HG03103 (cell line): Measurements from ENCODE around the gene DIAPH3.

Source experiments
- ATAC-seq: cut with Tn5 transposase; IDR thresholded peaks from one replicate; pipeline ENCODE4 v1.9.1; 2021; ENCODE audit warnings: low read depth; ENCODE audit not compliant: unreplicated experiment

The DIAPH3 gene

DNA sequence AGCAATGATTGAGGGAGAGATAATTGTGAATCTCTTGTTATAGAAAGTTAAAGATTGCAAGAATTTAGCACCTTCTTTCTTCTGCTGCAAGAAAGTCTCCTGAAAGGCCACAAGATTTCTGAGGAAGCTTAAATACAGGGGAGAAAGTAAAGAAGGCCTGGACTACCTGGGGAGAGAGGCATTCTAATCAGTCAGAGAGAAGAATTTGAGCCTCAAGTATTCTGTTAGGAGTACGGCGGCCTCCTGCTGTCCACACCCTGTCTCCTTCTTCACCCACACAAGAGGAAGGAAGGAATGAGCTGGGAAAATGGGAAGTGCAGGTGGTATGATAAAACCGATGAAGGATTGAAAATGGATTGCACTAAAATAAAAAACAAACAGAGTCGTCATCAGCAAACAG lies 474.7 kb downstream of the DIAPH3 start:
- ATAC-seq = no peak

- ATAC-seq = no peak
Measured at GRCh38 chr13:59686798-59687394, 476.8 kb downstream of the DIAPH3 start.

DNA sequence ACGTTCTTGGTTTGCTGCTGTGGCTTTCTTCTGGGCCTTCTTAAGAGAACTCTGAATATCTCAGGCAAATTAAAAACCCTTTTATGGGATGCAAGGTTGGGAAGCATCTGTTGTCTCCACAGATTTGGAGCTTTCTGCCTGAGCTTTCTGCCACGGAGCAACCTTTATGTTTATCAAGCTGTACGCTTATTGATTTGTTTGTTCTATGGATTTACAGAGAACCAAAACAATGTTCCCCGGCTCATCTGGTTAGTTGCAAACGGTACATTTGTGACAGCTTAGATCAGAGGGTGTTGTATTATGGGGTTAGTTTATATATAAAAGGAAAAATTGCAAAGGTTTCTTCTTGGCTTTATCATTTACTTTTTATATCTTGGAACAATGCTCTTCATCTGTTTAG lies 479.6 kb downstream of the DIAPH3 start:
- ATAC-seq = no peak

GRCh38 chr13:59681636-59682311 lies 482.0 kb downstream of the DIAPH3 start:
- ATAC-seq = no peak

DNA sequence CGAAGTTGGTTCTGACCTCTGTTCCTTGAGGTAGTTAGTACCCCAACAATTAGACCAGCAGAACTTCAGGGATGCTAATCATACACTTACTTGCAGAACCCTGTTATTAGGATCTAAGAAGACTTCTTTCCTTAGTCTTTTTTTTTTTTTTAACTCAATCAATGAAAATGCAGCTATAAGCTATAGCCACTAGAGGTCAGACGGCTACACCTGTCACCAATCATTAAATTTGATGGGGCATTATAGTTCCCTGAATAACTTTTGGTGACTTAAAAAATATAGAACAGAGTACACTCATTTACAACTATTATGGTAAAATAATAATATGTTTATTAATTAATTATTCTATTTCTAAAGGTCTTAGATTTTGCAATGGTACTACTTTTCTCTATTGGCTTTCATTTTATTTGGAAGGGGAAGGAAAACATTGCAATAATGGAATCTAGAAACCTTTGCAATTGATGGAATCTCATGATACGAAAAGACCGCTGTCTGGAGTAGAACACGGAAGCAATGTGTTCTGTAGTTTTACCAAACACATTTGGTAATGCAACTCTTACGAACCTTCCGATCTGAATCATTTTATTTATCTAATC lies 483.2 kb downstream of the DIAPH3 start:
- peak; percentile 52 for ATAC-seq

DNA sequence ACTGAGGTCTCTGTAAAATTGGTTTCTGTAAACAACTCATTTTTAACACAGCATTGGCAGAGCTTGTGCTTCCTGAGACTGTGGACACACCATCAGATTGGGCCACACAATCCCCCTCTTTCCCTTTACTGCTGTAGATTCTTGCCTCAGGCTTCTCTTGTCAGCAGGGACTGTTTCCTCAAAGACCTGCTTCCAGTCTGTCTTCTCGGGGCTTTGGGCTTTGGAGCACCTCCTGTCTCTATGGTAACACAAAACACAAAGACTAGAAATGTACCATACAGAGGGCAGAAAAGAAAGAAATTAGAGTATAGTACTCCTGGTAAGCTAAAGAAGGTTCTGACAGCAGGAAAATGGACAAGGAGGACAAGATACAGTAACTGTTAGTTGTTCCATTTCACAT lies 484.5 kb downstream of the DIAPH3 start:
- ATAC-seq = no peak

DNA sequence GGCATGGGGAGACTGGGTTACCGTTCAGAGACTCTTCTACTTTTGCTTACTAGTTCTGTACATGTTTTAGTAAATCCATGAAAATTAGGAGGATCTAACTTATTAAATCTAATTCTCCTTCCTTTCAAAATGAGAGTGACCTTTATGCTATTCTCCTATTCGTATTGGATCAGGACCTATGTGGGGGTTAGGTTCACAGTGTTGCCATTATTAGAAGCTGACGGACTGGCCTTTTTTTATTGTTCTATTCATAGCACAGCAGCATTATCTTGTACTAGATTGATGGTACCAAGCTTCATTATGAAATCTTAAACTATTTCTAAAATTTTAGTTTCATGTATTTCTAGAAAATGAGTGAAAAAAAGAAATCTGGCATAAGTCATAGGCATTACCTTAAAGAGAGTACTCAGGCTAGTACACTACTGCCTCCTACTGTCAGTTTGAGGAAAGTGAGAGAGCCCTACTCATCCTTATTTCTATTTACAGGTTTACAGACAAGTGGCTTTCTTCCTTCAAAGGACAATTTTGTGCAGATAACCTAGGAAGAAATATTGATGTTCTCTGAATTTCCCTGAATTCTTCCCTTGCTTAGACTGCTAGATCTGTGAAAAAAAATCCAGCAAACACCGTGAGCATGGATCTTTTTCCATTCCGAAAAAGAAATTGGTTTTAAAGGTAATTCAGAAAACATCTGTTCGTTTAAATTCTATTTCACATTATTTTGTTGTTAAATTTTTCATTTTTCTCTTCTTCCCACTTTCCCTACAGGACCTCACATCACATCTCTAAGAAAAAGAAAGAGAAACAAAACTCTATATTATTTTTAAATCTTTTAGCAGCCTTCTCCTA lies 485.5 kb downstream of the DIAPH3 start:
- ATAC-seq = peak; percentile 57

GRCh38 chr13:59677430-59677829 lies 486.3 kb downstream of the DIAPH3 start:
- ATAC-seq = no peak

DNA sequence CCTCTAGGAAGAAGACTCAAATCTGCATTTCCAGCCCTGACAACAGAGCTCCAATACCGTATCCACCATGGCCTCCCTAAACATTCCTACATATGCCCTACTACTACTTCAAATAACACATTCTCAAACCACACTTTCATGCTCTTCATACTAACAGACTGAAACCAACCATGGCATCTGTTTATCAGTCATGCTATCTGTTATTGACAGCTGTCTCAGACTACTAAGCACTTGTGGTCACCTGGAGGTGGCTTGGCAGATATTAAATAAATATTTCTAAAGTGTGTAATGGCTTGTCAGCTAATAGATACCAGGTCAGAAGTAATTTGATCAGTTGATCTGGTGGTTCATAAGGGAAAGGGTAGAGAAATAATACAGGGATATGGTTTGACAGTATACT lies 489.1 kb downstream of the DIAPH3 start:
- ATAC-seq = no peak

DNA sequence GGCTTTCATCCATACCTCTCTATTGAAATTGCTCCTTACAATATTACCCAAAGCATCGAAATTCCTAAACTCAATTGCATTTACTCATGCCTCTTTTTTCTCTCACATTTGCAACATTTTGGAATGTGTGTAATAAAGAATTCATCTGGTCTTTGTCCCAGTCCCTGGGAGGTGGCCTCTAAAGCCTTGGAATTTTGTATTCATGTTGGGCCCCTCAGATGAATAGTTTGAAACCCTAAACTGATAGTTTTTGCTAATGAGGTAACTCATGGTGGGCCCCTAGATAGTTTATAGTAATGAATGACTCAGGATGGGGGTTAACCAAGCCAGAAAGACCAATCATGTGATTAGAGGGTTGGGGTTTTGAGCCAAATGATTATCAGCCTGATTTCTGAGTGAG lies 490.4 kb downstream of the DIAPH3 start:
- no peak for ATAC-seq

DNA sequence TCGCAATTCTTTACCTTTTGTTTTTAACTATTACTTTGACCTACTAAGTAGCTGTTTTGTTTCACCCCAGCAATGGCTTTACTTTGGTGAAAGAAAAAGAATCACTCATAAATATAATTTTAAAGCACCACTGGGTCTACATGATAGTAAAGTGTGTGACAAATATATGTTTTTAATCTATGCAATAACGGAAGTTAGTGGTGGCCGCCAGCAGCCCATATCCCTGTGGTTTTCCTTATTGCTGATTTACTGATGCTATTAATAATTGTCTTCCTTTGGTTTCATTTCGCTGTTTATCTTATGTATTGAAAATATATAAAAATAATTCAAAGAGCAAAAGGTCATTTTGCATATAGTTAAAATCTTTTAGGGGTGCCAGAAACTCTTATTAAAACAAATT lies 491.3 kb downstream of the DIAPH3 start:
- no peak for ATAC-seq

DNA sequence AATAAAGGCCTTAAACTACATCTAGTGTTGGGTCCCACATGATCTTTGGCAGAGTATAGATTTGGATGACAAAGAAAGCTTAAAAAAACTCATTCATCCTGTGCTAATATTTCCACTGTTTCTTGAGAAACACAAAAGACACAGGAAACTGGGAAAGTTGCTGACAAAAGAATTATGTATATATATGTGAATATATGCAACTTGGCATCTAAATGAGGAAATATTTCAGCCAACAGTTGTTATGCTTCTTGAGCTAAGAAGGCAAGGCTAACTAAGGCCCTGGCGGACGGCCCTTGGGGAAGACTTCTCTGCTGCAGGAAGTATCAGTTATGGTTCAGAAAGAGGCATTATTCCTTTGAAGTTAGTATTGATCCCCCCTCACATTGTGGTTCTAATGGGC lies 491.8 kb downstream of the DIAPH3 start:
- ATAC-seq = no peak

DNA sequence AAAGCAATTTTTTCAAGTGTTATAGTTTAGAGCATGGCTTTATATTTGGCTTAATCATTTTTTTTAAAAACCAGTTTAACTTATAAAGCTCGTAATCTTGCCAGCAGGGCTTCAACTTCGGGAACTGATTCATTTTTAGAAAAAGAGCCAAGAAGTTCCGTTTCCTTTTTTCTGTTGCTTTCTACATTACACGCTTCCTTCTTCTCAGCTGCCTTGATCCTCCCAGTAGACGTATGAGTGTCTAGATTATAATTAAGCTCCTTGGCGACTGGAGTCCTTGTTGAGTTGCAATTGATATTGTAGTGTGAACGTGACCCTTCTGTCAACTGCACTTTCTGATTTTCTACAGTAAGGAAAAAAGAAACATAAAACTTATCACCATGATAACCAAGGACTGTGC lies 497.2 kb downstream of the DIAPH3 start:
- ATAC-seq = peak; percentile 69

DNA sequence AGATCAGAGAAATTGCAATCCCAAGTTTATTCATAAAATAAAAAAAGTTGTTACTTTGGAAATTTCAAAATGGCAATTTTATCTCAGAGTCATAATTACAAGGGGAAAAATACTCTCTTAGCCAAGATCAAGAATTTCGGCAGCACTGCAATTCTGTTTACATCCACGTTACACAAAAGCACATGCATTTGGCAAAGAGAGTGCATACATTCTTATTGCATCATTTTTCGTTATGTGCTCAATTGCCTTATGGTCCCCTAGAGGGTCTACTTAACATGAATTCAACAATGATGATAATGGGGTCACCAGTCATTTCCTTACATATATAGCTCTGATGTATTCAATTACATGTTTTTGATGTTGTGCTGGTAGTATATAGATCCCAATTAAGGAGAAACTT lies 498.0 kb downstream of the DIAPH3 start:
- ATAC-seq = no peak

DNA sequence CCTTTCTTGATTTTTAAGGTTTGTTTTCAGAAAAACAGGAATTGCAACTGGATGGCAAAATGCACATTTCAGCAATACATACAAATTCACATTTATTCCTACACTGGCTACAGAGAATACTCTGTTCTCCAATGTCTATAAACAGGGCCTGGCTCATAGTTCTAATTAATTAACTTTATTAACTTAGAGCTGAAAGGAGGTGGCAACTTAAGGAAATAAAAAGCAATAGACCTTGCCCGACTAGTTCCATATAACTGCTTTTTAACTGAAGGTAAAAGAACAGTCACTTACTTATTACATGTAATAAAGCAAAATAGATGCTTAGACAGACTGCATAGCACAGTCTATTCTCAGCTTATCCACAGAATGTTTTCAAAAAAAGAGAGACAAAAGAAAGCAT lies 498.5 kb downstream of the DIAPH3 start:
- ATAC-seq = no peak

- ATAC-seq = no peak
Measured at GRCh38 chr13:59664586-59664985, 499.1 kb downstream of the DIAPH3 start.

DNA sequence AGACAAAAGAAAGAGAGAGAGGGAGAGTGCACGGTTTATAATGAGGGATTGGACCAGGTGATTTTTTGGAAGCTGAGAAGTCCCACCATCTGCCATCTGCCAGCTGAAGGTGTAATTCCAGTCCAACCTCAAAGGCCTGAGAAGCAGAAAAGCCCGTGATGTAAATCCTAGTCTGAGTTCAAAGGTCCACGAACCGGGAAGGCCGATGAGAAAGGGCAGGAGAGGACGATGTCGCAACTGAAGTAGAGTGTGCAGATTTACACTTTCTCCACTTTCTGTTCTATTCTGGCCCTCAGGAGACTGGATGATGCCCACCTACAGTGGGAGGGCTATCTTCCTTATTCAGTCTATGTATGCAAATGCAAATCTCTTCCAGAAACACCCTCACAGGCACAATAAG lies 500.0 kb downstream of the DIAPH3 start:
- no peak for ATAC-seq

DNA sequence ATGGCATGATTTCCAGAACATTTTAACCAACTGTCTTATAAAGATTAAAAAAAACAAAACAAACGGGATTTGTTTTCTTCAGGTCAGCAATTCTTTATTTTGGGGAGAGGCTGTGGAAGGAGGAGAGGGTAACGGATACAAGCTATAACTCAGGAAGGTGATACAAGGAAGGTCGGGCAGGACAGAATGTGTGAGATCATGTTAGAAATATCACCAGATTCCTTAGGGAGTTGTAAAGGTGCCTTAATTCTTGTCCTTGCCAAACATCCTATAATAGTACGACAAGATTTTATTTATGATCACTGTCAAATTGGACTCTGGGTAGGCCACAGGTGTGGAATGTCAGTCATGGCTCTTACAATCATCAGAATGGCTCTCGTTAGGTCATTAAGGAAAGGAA lies 503.1 kb downstream of the DIAPH3 start:
- ATAC-seq = no peak

- no peak for ATAC-seq
Measured at GRCh38 chr13:59659981-59660380, 503.7 kb downstream of the DIAPH3 start.

DNA sequence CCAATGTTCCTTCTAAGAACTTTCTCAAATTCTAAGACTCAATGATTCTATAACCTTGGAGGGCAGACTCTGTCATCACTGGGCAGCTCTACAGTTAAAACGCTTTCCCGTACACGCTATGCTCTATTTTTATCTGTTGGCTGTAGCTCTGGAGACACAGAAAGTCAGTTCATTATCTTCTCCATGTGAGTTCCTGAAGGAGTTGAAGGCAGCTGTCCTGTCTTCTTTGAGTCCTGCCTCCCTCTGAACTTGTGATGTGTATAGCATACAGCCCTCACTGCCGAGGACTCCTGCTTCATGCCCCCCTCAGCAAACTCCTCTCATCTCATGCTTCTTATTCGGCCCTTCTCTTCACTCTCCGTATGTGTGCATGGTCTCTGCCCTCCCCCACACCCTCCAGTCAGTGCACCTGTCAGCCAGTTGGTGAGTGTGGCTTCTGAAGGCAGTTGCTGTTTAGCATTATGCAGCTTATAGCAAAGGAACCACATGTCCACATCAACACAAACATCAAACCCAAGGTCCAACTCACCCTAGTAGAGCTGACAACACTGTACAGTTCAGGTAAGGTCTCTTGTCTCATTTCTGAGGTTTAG lies 504.9 kb downstream of the DIAPH3 start:
- no peak for ATAC-seq
